ENCODE data around the gene CCT6A. TPM values are rescaled to one million over a fixed set of nuclear protein-coding genes. Genes with fewer than 3 reads are reported as not detected.
"Not testable (repeated sequence)": the region's sequence is repeated elsewhere in the genome, so short reads cannot be mapped to it uniquely, and the experiment has no call there.

Gene CCT6A
- 254 and 371 TPM in 2 replicates for total RNA-seq

GRCh38 chr7:56051339-56052191 lies at the start of gene CCT6A, which contains the start of gene PSPH:
TSS of gene CCT6A (plus strand) at chr7:56051765. CDS start at chr7:56051849, 84 bp downstream.
TSS of gene PSPH (minus strand) at chr7:56051444. CDS start at chr7:56021212, 30,232 bp downstream.
- TF ChIP-seq CTCF (IDR thresholded peaks at IDR 0.05; ENCODE audit: insufficient read depth, low read length, severe bottlenecking): no peak
- Histone ChIP-seq H3K27me3 (ENCODE audit: control insufficient read depth, insufficient read depth, low read length) (no peaks in the 10 kb centered on the region), H3K4me3 (ENCODE audit: low read depth, low read length) (peak within 1 kb of the TSS; percentile 90), H3K36me3 (ENCODE audit: control insufficient read depth, insufficient read depth, low read length) (peaks cover 7% of the 10 kb centered on the region)
- FAIRE-seq (no peak), DNase-seq (ENCODE audit: low read depth) (peak; percentile 94)

GRCh38 chr7:56003749-56004148 lies 47.8 kb upstream of the CCT6A start:
- H3K27me3 ChIP-seq (ENCODE audit: control insufficient read depth, insufficient read depth, low read length): no peaks in the 10 kb centered on the region
- no peak for TF ChIP-seq CTCF (IDR thresholded peaks at IDR 0.05; ENCODE audit: insufficient read depth, low read length, severe bottlenecking)
- peaks cover 1% of the 10 kb centered on the region for H3K36me3 ChIP-seq (ENCODE audit: control insufficient read depth, insufficient read depth, low read length)
- DNase-seq (ENCODE audit: low read depth) (no peak), FAIRE-seq (no peak)
- no peak overlapping the region for H3K4me3 ChIP-seq (ENCODE audit: low read depth, low read length)

- no peak for FAIRE-seq
- Histone ChIP-seq H3K27me3 (ENCODE audit: control insufficient read depth, insufficient read depth, low read length) (no peaks in the 10 kb centered on the region), H3K36me3 (ENCODE audit: control insufficient read depth, insufficient read depth, low read length) (no peaks in the 10 kb centered on the region), H3K4me3 (ENCODE audit: low read depth, low read length) (no peak overlapping the region)
- DNase-seq (ENCODE audit: low read depth): no peak
- no peak for TF ChIP-seq CTCF (IDR thresholded peaks at IDR 0.05; ENCODE audit: insufficient read depth, low read length, severe bottlenecking)
Measured at GRCh38 chr7:56007167-56007652, 44.4 kb upstream of the CCT6A start.

DNA sequence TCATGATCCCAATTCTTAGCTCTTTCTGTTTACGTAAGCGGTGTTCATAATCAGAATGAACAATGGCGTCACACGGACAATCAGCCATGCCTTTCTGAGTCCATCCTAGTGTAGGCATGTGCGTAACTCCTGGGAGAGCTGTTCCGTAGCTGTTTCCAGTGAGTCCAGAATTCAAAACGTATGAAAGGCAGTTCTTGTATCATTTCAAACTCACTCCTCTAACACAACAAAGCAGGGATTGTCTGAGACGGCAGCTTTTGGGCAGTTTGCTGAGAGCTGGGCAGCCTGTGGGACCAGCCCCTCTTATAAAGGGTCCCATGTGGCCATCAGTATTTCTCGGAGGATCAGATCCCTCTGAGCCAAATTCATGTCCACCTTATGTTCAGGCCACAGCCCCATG lies 43.7 kb upstream of the CCT6A start:
- DNase-seq (ENCODE audit: low read depth) (no peak), FAIRE-seq (no peak)
- Histone ChIP-seq H3K36me3 (ENCODE audit: control insufficient read depth, insufficient read depth, low read length) (no peaks in the 10 kb centered on the region), H3K27me3 (ENCODE audit: control insufficient read depth, insufficient read depth, low read length) (no peaks in the 10 kb centered on the region), H3K4me3 (ENCODE audit: low read depth, low read length) (no peak overlapping the region)
- no peak for TF ChIP-seq CTCF (IDR thresholded peaks at IDR 0.05; ENCODE audit: insufficient read depth, low read length, severe bottlenecking)

- FAIRE-seq: peak; percentile 85
- peaks cover 2% of the 10 kb centered on the region for H3K36me3 ChIP-seq (ENCODE audit: control insufficient read depth, insufficient read depth, low read length)
- H3K27me3 ChIP-seq (ENCODE audit: control insufficient read depth, insufficient read depth, low read length): no peaks in the 10 kb centered on the region
- TF ChIP-seq CTCF (IDR thresholded peaks at IDR 0.05; ENCODE audit: insufficient read depth, low read length, severe bottlenecking): peak; percentile 8
- no peak overlapping the region for H3K4me3 ChIP-seq (ENCODE audit: low read depth, low read length)
- DNase-seq (ENCODE audit: low read depth): peak; percentile 83
Measured at GRCh38 chr7:56009695-56010094, 41.9 kb upstream of the CCT6A start.

GRCh38 chr7:56017015-56017414 lies 34.5 kb upstream of the CCT6A start:
- not testable (repeated sequence) for H3K27me3 ChIP-seq (ENCODE audit: control insufficient read depth, insufficient read depth, low read length); FAIRE-seq; H3K4me3 ChIP-seq (ENCODE audit: low read depth, low read length)
- peaks cover 14% of the 10 kb centered on the region for H3K36me3 ChIP-seq (ENCODE audit: control insufficient read depth, insufficient read depth, low read length)
- DNase-seq (ENCODE audit: low read depth): peak; percentile 25
